AG04450 (cell line): ENCODE data around the gene ARHGAP44. TPM values are rescaled to one million over a fixed set of nuclear protein-coding genes. Genes with fewer than 3 reads are reported as not detected.
"Not testable (repeated sequence)": the region's sequence is repeated elsewhere in the genome, so short reads cannot be mapped to it uniquely, and the experiment has no call there.

Source experiments
- CTCF ChIA-PET: fragments of 300-600, 350-600 bp; formaldehyde crosslinking; extraction: SDS; loops from one replicate; lab custom pipeline; 2022; ENCODE audit warnings: antibody characterized with exemption, inconsistent platforms; lab: Charles Lee
- POLR2A ChIA-PET: fragments of 350-600 bp; formaldehyde crosslinking; extraction: SDS; loops from one replicate; lab custom pipeline; 2021; ENCODE audit warnings: antibody characterized with exemption, inconsistent platforms; lab: Yijun Ruan, JAX
- DNase-seq: peaks from one replicate; pipeline ENCODE4 v3.0.0-alpha.2; 2011; ENCODE audit warnings: low read depth, low spot score
- H3K27ac ChIP-seq: one replicate; pipeline ENCODE4 v1.5.1; 2012; ENCODE audit warnings: low read depth, low read length, control low read depth
- H3K27me3 ChIP-seq: one replicate; pipeline ENCODE4 v1.6.0; 2012; ENCODE audit warnings: low read length; ENCODE audit not compliant: control insufficient read depth, insufficient read depth
- H3K4me3 ChIP-seq: 2 replicates; pipeline ENCODE4 v1.5.1; 2011; ENCODE audit warnings: mild to moderate bottlenecking, low read depth, low read length, control low read depth
- H3K9me3 ChIP-seq: 2 replicates; pipeline ENCODE4 v1.5.1; 2012; ENCODE audit warnings: low read length; ENCODE audit not compliant: control insufficient read depth, insufficient read depth
- CTCF ChIP-seq: IDR thresholded peaks from 2 replicates; pipeline ENCODE4 v1.5.1; 2011; ENCODE audit warnings: low read depth, low read length, control low read depth, inconsistent platforms
- polyA plus RNA-seq: library from polyadenylated mRNA; depleted of rRNA; stranded (reverse); fragments of >200 nt; gene quantifications from 2 replicates; pipeline ENCODE4 v1.2.3, GENCODE V29; 2011

The ARHGAP44 gene
- polyA plus RNA-seq, 1 experiment, result 1.3 TPM

GRCh38 chr17:12977008-12977751 is 187.9 kb downstream of the ARHGAP44 start:
- Histone ChIP-seq H3K4me3 (no peak overlapping the region), H3K9me3 (no peaks in the 10 kb centered on the region), H3K27ac (no peak overlapping the region), H3K27me3 (peaks cover 7% of the 10 kb centered on the region)
- POLR2A ChIA-PET, result no interaction called here
- no peak for DNase-seq
- no peak for TF ChIP-seq CTCF
- CTCF ChIA-PET, result no interaction called here

GRCh38 chr17:12978787-12979186 is 189.5 kb downstream of the ARHGAP44 start:
- H3K27me3 ChIP-seq, H3K9me3 ChIP-seq, DNase-seq, H3K4me3 ChIP-seq, H3K27ac ChIP-seq, POLR2A ChIA-PET: not testable (repeated sequence)
- CTCF ChIA-PET, result interaction anchor here (0.6 kb wide), 1 partner anchor 25 kb away, joined by 3 read pairs; no protein-coding TSS in a partner anchor

GRCh38 chr17:12979246-12979645 is 189.9 kb downstream of the ARHGAP44 start:
- H3K27ac ChIP-seq, result no peak overlapping the region
- TF ChIP-seq CTCF, result no peak
- DNase-seq, result no peak
- H3K4me3 ChIP-seq, result no peak overlapping the region
- no peaks in the 10 kb centered on the region for H3K27me3 ChIP-seq
- POLR2A ChIA-PET, result interaction anchor here (0.6 kb wide), 1 partner anchor 49 kb away, joined by 3 read pairs; no protein-coding TSS in a partner anchor
- CTCF ChIA-PET, result interaction anchor here (0.6 kb wide), 1 partner anchor 25 kb away, joined by 3 read pairs; no protein-coding TSS in a partner anchor
- no peaks in the 10 kb centered on the region for H3K9me3 ChIP-seq

GRCh38 chr17:12979826-12980500 is 190.7 kb downstream of the ARHGAP44 start:
- TF ChIP-seq CTCF, result no peak
- no peak for DNase-seq
- ChIA-PET POLR2A (interaction anchor here (0.6 kb wide), 1 partner anchor 50 kb away, joined by 3 read pairs; no protein-coding TSS in a partner anchor), CTCF (interaction anchor here (0.7 to 1.6 kb wide), 2 partner anchors 23 to 152 kb away, joined by 5 to 8 read pairs; no protein-coding TSS in a partner anchor)
- Histone ChIP-seq H3K27me3 (no peaks in the 10 kb centered on the region), H3K4me3 (no peak overlapping the region), H3K27ac (no peak overlapping the region), H3K9me3 (no peaks in the 10 kb centered on the region; the same call in 1 of the 2 replicates)

- H3K27ac ChIP-seq, result no peak overlapping the region
- H3K9me3 ChIP-seq, result no peaks in the 10 kb centered on the region; the same call in 1 of the 2 replicates
- H3K27me3 ChIP-seq, result no peaks in the 10 kb centered on the region
- ChIA-PET POLR2A (no interaction called here), CTCF (interaction anchor here (1.1 kb wide), 1 partner anchor 48 kb away, joined by 3 read pairs; no protein-coding TSS in a partner anchor)
- no peak for DNase-seq
- H3K4me3 ChIP-seq, result no peak overlapping the region
- TF ChIP-seq CTCF, result no peak
Observed at GRCh38 chr17:12982224-12982623, 192.9 kb downstream of the ARHGAP44 start.
